Transverse colon (tissue), 4 donors: ENCODE data around the gene MAGEA2B.
"Not testable (repeated sequence)": the region's sequence is repeated elsewhere in the genome, so short reads cannot be mapped to it uniquely, and the experiment has no call there.

Experiments
- CTCF ChIP-seq, 5 experiments: fragments of 200-600 bp in 3 of 5; fragments of 450-650 bp in 2 of 5; sonication (generic) in 3 of 5; IDR thresholded peaks; 1 replicate in 2 of 5; 2 replicates in 3 of 5; pipeline ENCODE4 v1.5.1; 2016 to 2017; ENCODE audit warnings: antibody characterized with exemption in 5 of 5, inconsistent platforms in 3 of 5, mild to moderate bottlenecking in 2 of 5, moderate library complexity in 1 of 5
- EP300 ChIP-seq: sonication (generic); formaldehyde crosslinking; IDR thresholded peaks from one replicate; pipeline ENCODE4 v1.6.1; 2017; ENCODE audit warnings: antibody characterized with exemption, low read depth
- POLR2A ChIP-seq: fragments of 450-650 bp; IDR thresholded peaks from one replicate; pipeline ENCODE4 v1.6.1; 2016; ENCODE audit warnings: antibody characterized with exemption, mild to moderate bottlenecking, moderate library complexity
- POLR2AphosphoS5 ChIP-seq, 3 donors: sonication (generic); formaldehyde crosslinking; IDR thresholded peaks; one replicate each; pipeline ENCODE4 v1.6.1; 2016; ENCODE audit warnings: antibody characterized with exemption in 3 of 3

GRCh38 chrX:152754871-152755270, 40.4 kb downstream of the MAGEA2B start:
- TF ChIP-seq CTCF (IDR thresholded peaks at IDR 0.05); POLR2A; POLR2AphosphoS5 (IDR thresholded peaks at IDR 0.05); EP300: not testable (repeated sequence)
